GM19328 (cell line): Measurements from ENCODE around the gene DPP3.

ENCODE experiments used
- ATAC-seq: cut with Tn5 transposase; IDR thresholded peaks from one replicate; pipeline ENCODE4 v1.9.1; 2021; ENCODE audit warnings: mild to moderate bottlenecking, moderate library complexity; ENCODE audit not compliant: unreplicated experiment

The DPP3 gene

GRCh38 chr11:66478729-66479393 lies 1.4 kb upstream of the DPP3 start:
- no peak for ATAC-seq

GRCh38 chr11:66479394-66480116 lies 679 bp upstream of the DPP3 start:
- peak; percentile 7 for ATAC-seq

GRCh38 chr11:66484806-66485380 lies 4.7 kb downstream of the DPP3 start:
- ATAC-seq: no peak

- ATAC-seq: no peak
These were observed 8.7 kb downstream of the DPP3 start for GRCh38 chr11:66488957-66489356.

- no peak for ATAC-seq
These were observed 9.4 kb downstream of the DPP3 start for GRCh38 chr11:66489636-66490035.

GRCh38 chr11:66491315-66491935 lies 11.2 kb downstream of the DPP3 start:
- no peak for ATAC-seq

- ATAC-seq: no peak
These were observed 12.1 kb downstream of the DPP3 start for GRCh38 chr11:66492161-66492865.

- ATAC-seq: no peak
These were observed 12.9 kb downstream of the DPP3 start for GRCh38 chr11:66493130-66493529.

- ATAC-seq: no peak
These were observed 14.2 kb downstream of the DPP3 start for GRCh38 chr11:66494458-66494857.

GRCh38 chr11:66494935-66495334 lies 14.7 kb downstream of the DPP3 start:
- ATAC-seq: no peak

- ATAC-seq: no peak
These were observed 15.2 kb downstream of the DPP3 start for GRCh38 chr11:66495401-66495854.

GRCh38 chr11:66497206-66497605 lies 17.0 kb downstream of the DPP3 start:
- no peak for ATAC-seq

- ATAC-seq: no peak
These were observed 18.3 kb downstream of the DPP3 start for GRCh38 chr11:66498506-66498905.

GRCh38 chr11:66505276-66505816 lies 25.1 kb downstream of the DPP3 start:
- no peak for ATAC-seq

GRCh38 chr11:66509131-66509561 lies 28.9 kb downstream of the DPP3 start:
- no peak for ATAC-seq

- ATAC-seq: peak; percentile 73
These were observed 30.2 kb downstream of the DPP3 start, which contains the start of gene BBS1 for GRCh38 chr11:66510271-66510989. TSS of gene BBS1 (plus strand) at chr11:66510635. CDS start at chr11:66510660, 25 bp downstream.

GRCh38 chr11:66510990-66511339 lies 30.7 kb downstream of the DPP3 start:
- no peak for ATAC-seq

GRCh38 chr11:66523611-66524010 lies 43.4 kb downstream of the DPP3 start:
- no peak for ATAC-seq

- no peak for ATAC-seq
These were observed 44.2 kb downstream of the DPP3 start for GRCh38 chr11:66524304-66525040.
